OCI-LY7 (cell line): Measurements from ENCODE around the gene CFAP57. TPM values are rescaled to one million over a fixed set of nuclear protein-coding genes. Genes with fewer than 3 reads are reported as not detected.

Experiments used
- BruUV-seq: library from RNA; stranded (reverse); fragments of 400-500 nt; replicated peaks from 2 replicates; lab custom pipeline; 2021; lab: Mats Ljungman, UMichigan
- CTCF ChIA-PET: fragments of 300-600 bp; sonication (Branson Sonifier 250); formaldehyde crosslinking; loops from one replicate; lab custom pipeline; 2022; ENCODE audit warnings: antibody characterized with exemption; ENCODE audit not compliant: unreplicated experiment; lab: Charles Lee
- POLR2A ChIA-PET: fragments of 300-600 bp; sonication (Branson Sonifier 250); formaldehyde crosslinking; loops from one replicate; lab custom pipeline; 2022; ENCODE audit warnings: antibody characterized with exemption; lab: Charles Lee
- DNase-seq: peaks from one replicate; pipeline ENCODE4 v3.0.0-alpha.2; 2015; ENCODE audit warnings: low spot score
- H2AFZ ChIP-seq: fragments of 200-600 bp; sonication (generic), shearing (Covaris generic); 2 replicates; pipeline ENCODE4 v1.6.1; 2014; ENCODE audit warnings: mild to moderate bottlenecking, antibody characterized with exemption, low read length, moderate library complexity
- H3K27ac ChIP-seq: fragments of 200-600 bp; sonication (generic); 2 replicates; pipeline ENCODE4 v1.5.1; 2014; ENCODE audit warnings: mixed run types, low read depth, mild to moderate bottlenecking, moderate library complexity, low read length, inconsistent platforms; ENCODE audit not compliant: poor library complexity, severe bottlenecking
- H3K36me3 ChIP-seq: fragments of 200-600 bp; sonication (generic); 2 replicates; pipeline ENCODE4 v1.6.1; 2014; ENCODE audit warnings: mild to moderate bottlenecking, antibody characterized with exemption, low read length, moderate library complexity, mixed read lengths; ENCODE audit not compliant: insufficient read depth
- H3K4me1 ChIP-seq: fragments of 200-600 bp; sonication (generic); 2 replicates; pipeline ENCODE4 v1.5.1; 2014; ENCODE audit warnings: mild to moderate bottlenecking, low read length; ENCODE audit not compliant: insufficient read depth, poor library complexity, severe bottlenecking
- H3K4me2 ChIP-seq: fragments of 200-600 bp; sonication (generic); 2 replicates; pipeline ENCODE4 v1.6.1; 2014; ENCODE audit warnings: mild to moderate bottlenecking, low read length
- H3K4me3 ChIP-seq: fragments of 200-600 bp; sonication (generic); 2 replicates; pipeline ENCODE4 v1.5.1; 2014; ENCODE audit warnings: mild to moderate bottlenecking, low read depth, low read length; ENCODE audit not compliant: poor library complexity, severe bottlenecking
- H3K79me2 ChIP-seq: fragments of 200-600 bp; sonication (generic); 2 replicates; pipeline ENCODE4 v1.6.1; 2016; ENCODE audit warnings: low read depth, mild to moderate bottlenecking, low read length, moderate library complexity, mixed read lengths; ENCODE audit not compliant: insufficient read depth
- H3K9me2 ChIP-seq: fragments of 200-600 bp; sonication (generic); 2 replicates; pipeline ENCODE4 v1.6.1; 2016; ENCODE audit warnings: mild to moderate bottlenecking, low read length, mixed read lengths; ENCODE audit not compliant: insufficient read depth
- H3K9me3 ChIP-seq: fragments of 200-600 bp; sonication (generic); 2 replicates; pipeline ENCODE4 v1.6.1; 2014; ENCODE audit warnings: mild to moderate bottlenecking, mixed run types, low read length, mixed read lengths
- H4K20me1 ChIP-seq: fragments of 200-600 bp; sonication (generic); 2 replicates; pipeline ENCODE4 v1.6.1; 2014; ENCODE audit warnings: mild to moderate bottlenecking, antibody characterized with exemption, low read length, moderate library complexity, mixed read lengths; ENCODE audit not compliant: insufficient read depth
- CTCF ChIP-seq: fragments of 200-600 bp; sonication (generic); conservative IDR thresholded peaks from 2 replicates; pipeline ENCODE4 v1.5.1; 2014; ENCODE audit warnings: mild to moderate bottlenecking, antibody characterized with exemption, low read length, moderate library complexity, mixed read lengths
- EZH2phosphoT487 ChIP-seq: fragments of 200-600 bp; sonication (generic); IDR thresholded peaks from 2 replicates; pipeline ENCODE4 v1.6.1; 2018; ENCODE audit warnings: low read depth, borderline replicate concordance, mild to moderate bottlenecking, mixed run types, antibody characterized with exemption, low read length, moderate library complexity, mixed read lengths
- intact Hi-C: fragments of 100-400 bp; cut with micrococcal nuclease; formaldehyde crosslinking; loops from one replicate; pipeline ENCODE4 v1.10.0; 2022; ENCODE audit not compliant: unreplicated experiment
- total RNA-seq, 2 experiments: library from RNA; depleted of rRNA in 1 of 2; stranded (reverse); fragments of >200 nt in 1 of 2; shearing (Covaris generic) in 1 of 2; gene quantifications; 2 replicates each; pipeline ENCODE4 v1.2.3, GENCODE V29; 2014 to 2022

Gene CFAP57
- total RNA-seq, 2 experiments from 2014 or later: 0.17 TPM; not detected in 1

- DNase-seq: no peak
- no TSS peak for BruUV-seq
- H3K79me2 ChIP-seq: no peaks in the 10 kb centered on the region
- no peak overlapping the region for H2AFZ ChIP-seq
- no peak overlapping the region for H3K27ac ChIP-seq
- H3K36me3 ChIP-seq: no peaks in the 10 kb centered on the region
- H3K4me3 ChIP-seq: no peak overlapping the region
- TF ChIP-seq CTCF: no peak
- no peak for TF ChIP-seq EZH2phosphoT487
- no peaks in the 10 kb centered on the region for H4K20me1 ChIP-seq
- H3K4me1 ChIP-seq: peaks cover 7% of the 10 kb centered on the region
- H3K9me3 ChIP-seq: no peaks in the 10 kb centered on the region
- intact Hi-C loops: no loop called here
- ChIA-PET CTCF (no interaction called here), POLR2A (no interaction called here)
- H3K4me2 ChIP-seq: no peak overlapping the region
- H3K9me2 ChIP-seq: no peaks in the 10 kb centered on the region
These were observed 107.0 kb downstream of the CFAP57 start for GRCh38 chr1:43279161-43279560.

GRCh38 chr1:43279666-43280065 lies 107.5 kb downstream of the CFAP57 start:
- Histone ChIP-seq H4K20me1 (no peaks in the 10 kb centered on the region), H3K36me3 (no peaks in the 10 kb centered on the region), H3K9me2 (no peaks in the 10 kb centered on the region), H3K4me1 (peaks cover 2% of the 10 kb centered on the region), H3K4me2 (no peak overlapping the region), H2AFZ (no peak overlapping the region), H3K9me3 (no peaks in the 10 kb centered on the region), H3K4me3 (no peak overlapping the region), H3K27ac (no peak overlapping the region), H3K79me2 (no peaks in the 10 kb centered on the region)
- BruUV-seq: no TSS peak
- POLR2A ChIA-PET: no interaction called here
- no peak for TF ChIP-seq EZH2phosphoT487
- TF ChIP-seq CTCF: no peak
- intact Hi-C loops: no loop called here
- DNase-seq: no peak
- CTCF ChIA-PET: interaction anchor here (0.9 kb wide), 1 partner anchor 88 kb away, joined by 3 read pairs; no protein-coding TSS in a partner anchor

GRCh38 chr1:43280692-43281091 lies 108.6 kb downstream of the CFAP57 start:
- no TSS peak for BruUV-seq
- Histone ChIP-seq H3K4me3 (no peak overlapping the region), H3K36me3 (no peaks in the 10 kb centered on the region), H3K79me2 (no peaks in the 10 kb centered on the region), H4K20me1 (no peaks in the 10 kb centered on the region), H3K4me1 (no peaks in the 10 kb centered on the region), H3K9me2 (no peaks in the 10 kb centered on the region), H2AFZ (no peak overlapping the region), H3K27ac (no peak overlapping the region), H3K4me2 (no peak overlapping the region), H3K9me3 (no peaks in the 10 kb centered on the region)
- ChIA-PET CTCF (no interaction called here), POLR2A (interaction anchor here (0.6 to 0.7 kb wide), 2 partner anchors 28 to 1679 kb away, joined by 3 to 4 read pairs; no protein-coding TSS in a partner anchor)
- TF ChIP-seq CTCF (no peak), EZH2phosphoT487 (no peak)
- intact Hi-C loops: no loop called here
- DNase-seq: no peak
